RKO (cell line): ENCODE results near the gene TAF1B.

ENCODE experiments used
- DNase-seq: peaks from one replicate; pipeline ENCODE4 v3.0.0-alpha.2; 2016; ENCODE audit warnings: low spot score

The TAF1B gene

DNA sequence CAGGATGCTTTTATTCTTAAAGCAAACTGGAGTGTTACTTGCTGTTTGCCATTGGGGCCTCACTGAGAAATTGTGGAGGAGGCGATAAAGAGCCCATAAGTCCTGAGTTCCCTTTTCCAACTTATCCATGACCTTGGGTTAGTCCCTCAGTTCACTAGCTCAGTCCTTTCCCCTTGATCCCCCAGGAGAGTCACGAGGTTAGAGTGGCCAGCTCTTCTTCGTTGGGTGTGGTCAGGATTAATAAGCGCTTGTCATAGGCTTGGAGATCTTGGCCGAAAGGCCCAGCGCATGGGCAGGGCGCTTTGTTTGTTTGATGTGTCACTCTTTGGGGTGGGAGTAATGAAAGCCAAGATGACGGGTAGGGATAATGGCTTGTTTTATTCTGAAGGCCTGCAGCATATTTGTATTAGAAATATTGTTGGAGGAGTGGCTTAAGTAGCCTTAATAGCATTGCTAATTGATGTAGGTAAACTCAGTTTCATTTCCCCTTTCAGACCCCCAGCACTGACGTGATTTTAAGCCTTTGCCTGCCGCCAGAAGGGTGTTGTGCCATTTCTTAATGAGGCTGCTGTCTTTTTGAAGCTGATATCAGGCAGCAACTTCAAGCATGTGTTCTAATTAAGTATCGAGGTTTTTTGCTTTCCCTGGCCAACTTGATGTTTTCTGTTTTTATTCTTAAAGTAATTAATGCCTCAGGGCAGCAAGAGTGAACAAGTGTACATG, 123.9 kb downstream of the TAF1B start:
- DNase-seq: no peak

GRCh38 chr2:9968553-9969497, 125.6 kb downstream of the TAF1B start:
- no peak for DNase-seq

- no peak for DNase-seq
These were observed 127.1 kb downstream of the TAF1B start for GRCh38 chr2:9970200-9971044.

DNA sequence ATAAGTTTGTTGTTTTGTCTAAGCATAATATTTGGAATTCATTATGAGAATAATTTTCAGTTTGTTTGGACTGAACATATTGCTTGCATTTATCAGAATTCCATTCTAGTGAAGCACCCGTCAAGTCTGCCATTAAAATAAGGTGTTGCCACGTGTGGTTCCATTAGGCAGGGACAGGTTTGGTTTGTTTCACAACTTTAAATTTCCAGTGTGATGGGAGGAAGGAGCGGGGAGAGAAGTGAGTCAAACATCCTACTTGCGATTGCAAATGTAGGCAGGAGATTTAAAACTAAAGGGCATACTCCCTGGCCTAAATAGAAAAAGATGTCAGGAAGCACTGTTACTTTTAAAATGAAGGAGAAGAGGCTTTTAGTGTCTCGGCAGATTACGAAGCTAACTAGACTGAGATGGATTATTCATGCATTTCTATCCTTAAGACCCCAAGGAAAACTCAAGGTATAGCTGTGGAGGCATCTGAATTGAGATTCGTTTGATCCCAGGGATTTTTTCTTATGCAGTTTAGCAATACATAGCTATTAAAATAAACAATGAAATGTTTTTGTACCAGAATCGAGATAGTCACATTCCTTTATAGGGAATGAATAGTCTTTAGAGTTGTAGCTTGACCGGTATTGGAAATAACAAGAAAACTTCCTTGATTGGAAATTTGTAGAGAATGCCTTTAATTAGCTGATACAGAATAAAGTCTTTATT, 128.0 kb downstream of the TAF1B start:
- no peak for DNase-seq

GRCh38 chr2:9971890-9972289, 128.6 kb downstream of the TAF1B start:
- no peak for DNase-seq

- DNase-seq: no peak
These were observed 129.6 kb downstream of the TAF1B start for GRCh38 chr2:9972621-9973479.

- DNase-seq: no peak
These were observed 130.4 kb downstream of the TAF1B start for GRCh38 chr2:9973690-9974089.

- no peak for DNase-seq
These were observed 131.1 kb downstream of the TAF1B start for GRCh38 chr2:9974343-9974742.

DNA sequence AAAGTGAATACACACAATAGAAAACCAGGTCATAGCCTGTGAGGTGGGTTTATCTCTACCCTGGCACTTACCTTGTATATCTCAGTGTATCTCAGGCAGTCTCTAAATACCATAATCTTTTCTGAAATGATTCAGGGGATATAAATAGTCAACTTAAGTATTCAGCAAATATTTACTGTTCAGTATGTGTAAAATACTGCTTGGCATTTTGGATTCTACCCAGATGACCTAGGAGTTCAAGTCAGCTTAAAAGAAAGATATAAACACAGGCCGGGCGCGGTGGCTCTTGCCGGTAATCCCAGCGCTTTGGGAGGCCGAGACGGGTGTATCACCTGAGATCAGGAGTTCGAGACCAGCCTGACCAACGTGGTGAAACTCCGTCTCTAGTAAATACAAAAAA, 132.1 kb downstream of the TAF1B start:
- no peak for DNase-seq

GRCh38 chr2:9975805-9976447, 132.7 kb downstream of the TAF1B start:
- DNase-seq: peak; percentile 95

GRCh38 chr2:9979977-9980376, 136.7 kb downstream of the TAF1B start:
- no peak for DNase-seq

- DNase-seq: no peak
These were observed 137.2 kb downstream of the TAF1B start for GRCh38 chr2:9980520-9980919.

GRCh38 chr2:9981655-9982054, 138.4 kb downstream of the TAF1B start:
- no peak for DNase-seq

GRCh38 chr2:9982248-9982647, 139.0 kb downstream of the TAF1B start:
- DNase-seq: no peak

GRCh38 chr2:9982891-9983290, 139.6 kb downstream of the TAF1B start:
- no peak for DNase-seq

- peak; percentile 15 for DNase-seq
These were observed 140.3 kb downstream of the TAF1B start for GRCh38 chr2:9983401-9984216.
